Measurements from ENCODE around the gene ZXDA.
"Not testable (repeated sequence)": the region's sequence is repeated elsewhere in the genome, so short reads cannot be mapped to it uniquely, and the experiment has no call there.

The ZXDA gene, protein sequence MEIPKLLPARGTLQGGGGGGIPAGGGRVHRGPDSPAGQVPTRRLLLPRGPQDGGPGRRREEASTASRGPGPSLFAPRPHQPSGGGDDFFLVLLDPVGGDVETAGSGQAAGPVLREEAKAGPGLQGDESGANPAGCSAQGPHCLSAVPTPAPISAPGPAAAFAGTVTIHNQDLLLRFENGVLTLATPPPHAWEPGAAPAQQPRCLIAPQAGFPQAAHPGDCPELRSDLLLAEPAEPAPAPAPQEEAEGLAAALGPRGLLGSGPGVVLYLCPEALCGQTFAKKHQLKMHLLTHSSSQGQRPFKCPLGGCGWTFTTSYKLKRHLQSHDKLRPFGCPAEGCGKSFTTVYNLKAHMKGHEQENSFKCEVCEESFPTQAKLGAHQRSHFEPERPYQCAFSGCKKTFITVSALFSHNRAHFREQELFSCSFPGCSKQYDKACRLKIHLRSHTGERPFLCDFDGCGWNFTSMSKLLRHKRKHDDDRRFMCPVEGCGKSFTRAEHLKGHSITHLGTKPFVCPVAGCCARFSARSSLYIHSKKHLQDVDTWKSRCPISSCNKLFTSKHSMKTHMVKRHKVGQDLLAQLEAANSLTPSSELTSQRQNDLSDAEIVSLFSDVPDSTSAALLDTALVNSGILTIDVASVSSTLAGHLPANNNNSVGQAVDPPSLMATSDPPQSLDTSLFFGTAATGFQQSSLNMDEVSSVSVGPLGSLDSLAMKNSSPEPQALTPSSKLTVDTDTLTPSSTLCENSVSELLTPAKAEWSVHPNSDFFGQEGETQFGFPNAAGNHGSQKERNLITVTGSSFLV

GRCh38 chrX:57910287-57910912 lies at the start of gene ZXDA:
Gene ZXDA, minus strand, starts transcription at chrX:57910458. Its CDS starts 38 bp downstream, at chrX:57910420.
- not testable (repeated sequence) for DNase-seq

DNA sequence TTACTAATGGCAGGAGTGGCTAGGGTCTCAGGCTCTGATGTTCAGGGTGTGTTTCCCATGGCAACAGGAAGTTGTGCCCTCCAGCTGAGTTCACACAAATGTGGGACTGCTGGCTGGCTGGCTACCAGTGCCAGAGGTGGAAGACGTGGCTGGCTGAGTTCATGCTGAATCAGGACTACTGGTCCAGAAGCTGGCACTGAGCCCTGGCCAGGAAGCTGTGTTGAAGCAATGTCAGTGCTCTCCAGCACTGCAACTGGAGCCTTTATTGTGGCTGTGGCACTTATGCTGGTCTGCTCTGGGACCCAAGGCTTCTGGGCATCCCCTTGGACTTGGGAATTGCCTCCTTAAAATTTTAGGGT lies 42.0 kb upstream of the ZXDA start:
- DNase-seq: peak; percentile 1

GRCh38 chrX:57951666-57952319 lies 41.5 kb upstream of the ZXDA start:
- DNase-seq: no peak

DNA sequence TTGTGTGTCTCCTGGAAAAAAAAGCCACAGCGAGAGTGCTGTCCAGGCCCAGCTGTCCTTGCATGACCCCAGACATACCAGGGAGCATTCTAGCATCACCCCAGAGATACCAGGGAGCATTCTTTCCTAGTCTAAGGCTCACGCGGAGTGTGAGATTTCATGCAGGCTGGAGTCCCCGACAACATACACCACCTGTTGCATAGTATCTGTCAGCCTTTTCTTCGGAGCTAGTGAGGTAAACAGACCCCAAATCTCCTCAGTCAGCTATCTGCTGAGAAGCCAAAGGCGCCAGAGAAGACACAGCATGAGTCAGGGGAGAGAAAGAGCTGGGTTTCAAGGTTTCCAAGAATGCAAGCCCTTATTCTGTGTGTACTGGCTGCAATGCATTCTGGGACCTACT lies 23.1 kb upstream of the ZXDA start:
- DNase-seq: no peak

DNA sequence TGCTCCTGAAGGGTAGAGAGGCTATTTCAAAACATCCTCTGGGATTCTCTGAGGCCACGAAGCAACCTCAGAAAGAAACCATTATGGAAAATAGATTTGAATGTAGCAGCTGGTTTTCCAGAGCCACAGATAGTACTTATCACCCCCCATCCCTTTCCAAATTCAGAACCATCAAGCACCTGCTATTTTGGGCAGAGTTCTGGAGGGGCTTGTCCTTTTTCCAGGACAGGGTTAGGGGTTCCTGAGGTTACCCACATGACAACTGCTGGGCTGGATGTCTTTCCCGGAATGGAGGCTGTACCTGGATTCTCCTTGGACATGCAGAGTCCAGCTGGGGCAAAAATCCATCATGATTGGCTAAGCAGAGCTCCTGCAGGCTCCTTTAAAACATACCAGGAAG lies 22.0 kb upstream of the ZXDA start:
- DNase-seq: no peak

- no peak for DNase-seq
Observed at GRCh38 chrX:57930051-57930450, 19.8 kb upstream of the ZXDA start.

GRCh38 chrX:57929373-57929772 lies 19.1 kb upstream of the ZXDA start:
- DNase-seq: no peak

GRCh38 chrX:57925806-57926205 lies 15.5 kb upstream of the ZXDA start:
- no peak for DNase-seq

DNA sequence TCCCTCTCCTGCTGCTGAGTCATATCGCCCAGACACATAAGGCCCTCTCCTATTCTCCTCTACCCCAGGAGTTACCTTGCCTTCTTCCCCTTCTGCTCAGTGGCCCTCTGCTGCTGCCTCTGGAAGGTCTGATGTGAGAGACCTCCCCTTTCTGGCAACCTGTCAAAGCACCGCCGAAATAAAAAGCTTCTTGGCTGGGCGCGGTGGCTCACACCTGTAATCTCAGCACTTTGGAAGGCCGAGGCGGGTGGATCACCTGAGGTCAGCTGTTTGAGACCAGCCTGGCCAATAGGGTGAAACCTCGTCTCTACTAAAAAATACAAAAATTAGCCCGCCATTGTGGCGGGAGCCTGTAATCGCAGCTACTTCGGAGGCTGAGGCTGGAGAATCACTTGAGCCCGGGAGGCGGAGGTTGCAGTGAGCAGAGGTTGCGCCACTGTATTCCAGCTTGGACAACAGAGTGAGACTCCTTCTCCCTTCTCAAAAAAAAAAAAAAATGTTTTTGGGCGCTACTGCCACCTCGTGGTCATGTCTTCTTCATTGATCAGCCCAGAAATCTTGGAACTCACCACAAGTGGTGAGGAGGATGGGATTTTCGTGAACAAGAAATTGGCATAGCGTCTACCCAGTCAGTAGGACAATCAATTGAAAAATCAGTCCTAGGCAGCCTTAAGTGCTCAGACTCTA lies 8.6 kb upstream of the ZXDA start:
- no peak for DNase-seq

- no peak for DNase-seq
Observed at GRCh38 chrX:57915680-57916079, 5.4 kb upstream of the ZXDA start.

GRCh38 chrX:57909595-57910286 lies 517 bp downstream of the ZXDA start:
- not testable (repeated sequence) for DNase-seq

GRCh38 chrX:57908972-57909594 lies 1.2 kb downstream of the ZXDA start:
- not testable (repeated sequence) for DNase-seq

- DNase-seq: no peak
Observed at GRCh38 chrX:57906790-57907189, 3.5 kb downstream of the ZXDA start.

GRCh38 chrX:57905141-57905540 lies 5.1 kb downstream of the ZXDA start:
- no peak for DNase-seq

DNA sequence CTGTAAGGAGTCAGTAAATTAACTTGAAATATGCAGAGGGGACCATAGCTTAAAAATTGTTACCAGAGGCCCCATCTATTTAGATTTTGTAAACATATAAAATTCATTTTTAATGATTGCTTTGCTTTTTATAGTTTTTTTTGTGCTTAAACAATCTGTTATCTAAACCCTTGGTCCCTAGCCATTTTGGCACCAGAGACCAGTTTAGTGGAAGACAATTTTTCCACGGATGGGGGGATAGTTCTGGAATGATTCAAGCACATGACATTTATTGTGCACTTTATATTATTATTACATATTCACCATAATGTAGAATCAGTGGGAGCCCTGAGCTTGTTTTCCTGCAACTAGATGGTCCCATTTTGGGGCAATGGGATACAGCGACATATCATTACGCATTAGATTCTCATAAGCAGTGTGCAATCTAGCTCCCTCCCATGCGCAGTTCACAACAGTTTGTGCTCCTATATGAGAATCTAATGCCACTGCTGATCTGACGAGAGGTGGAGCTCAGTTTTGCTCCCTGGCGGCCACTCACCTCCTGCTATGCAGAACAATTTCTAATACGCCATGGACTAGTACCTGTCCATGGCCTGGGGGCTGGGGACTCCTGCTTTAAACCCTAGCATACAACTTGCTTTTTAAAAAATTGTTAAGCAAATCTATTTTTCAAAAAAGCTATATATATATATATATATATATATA lies 5.9 kb downstream of the ZXDA start:
- no peak for DNase-seq

DNA sequence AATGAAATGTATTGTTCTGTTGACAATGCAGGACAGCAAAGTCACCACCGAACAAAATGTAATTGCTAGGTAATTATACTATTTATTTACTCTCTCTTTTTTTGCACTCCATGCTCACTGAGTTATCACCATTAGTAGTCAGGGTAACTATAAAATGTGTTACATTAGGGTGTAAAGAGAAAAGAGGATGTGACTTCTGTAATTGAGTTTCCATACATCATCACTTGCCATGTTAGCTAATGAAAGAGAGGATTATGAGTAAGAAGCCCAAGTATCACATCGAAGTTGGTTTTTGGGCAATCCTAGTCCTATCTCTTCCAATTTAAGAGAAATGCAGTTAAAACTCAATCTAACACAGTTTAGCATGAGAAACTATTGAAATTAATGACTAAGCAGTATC lies 7.6 kb downstream of the ZXDA start:
- no peak for DNase-seq

DNA sequence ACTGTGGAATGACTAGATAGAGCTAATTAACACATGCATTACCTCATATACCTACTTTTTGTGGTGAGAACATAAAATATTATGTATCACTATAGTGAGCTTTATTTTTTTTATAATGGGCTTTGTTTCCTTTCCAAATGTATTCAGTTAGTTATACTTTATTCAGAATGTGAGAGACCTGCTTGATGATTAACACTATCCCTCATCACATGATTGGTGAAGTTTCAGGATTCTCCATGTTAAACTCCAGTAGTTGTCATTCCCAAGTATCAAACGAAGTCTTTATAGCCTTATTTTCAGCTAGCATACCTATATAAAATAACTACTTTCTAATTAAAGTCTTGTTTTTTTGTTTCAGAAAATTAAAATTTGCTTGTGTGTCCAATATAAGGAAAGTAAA lies 8.8 kb downstream of the ZXDA start:
- DNase-seq: no peak

GRCh38 chrX:57900975-57901374 lies 9.3 kb downstream of the ZXDA start:
- DNase-seq: no peak

DNA sequence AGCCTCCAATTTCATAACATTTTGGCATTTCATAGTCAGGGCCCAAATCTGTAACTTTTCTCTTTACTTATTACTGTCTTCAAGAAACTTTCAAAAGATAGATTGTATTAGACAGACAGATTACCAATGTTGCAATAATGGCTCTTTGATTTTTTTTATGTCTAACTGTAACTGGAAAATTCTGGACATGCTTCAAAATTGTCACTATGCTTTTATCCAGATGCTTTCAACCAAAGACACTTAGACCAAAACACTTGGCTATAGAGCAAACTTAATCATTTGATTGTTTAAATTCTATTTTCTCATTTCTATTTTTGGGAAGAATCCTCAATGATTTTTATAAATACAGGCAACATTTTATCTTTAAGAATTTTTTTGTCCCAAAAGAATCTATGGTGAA lies 10.4 kb downstream of the ZXDA start:
- DNase-seq: no peak

- DNase-seq: no peak
Observed at GRCh38 chrX:57899064-57899463, 11.2 kb downstream of the ZXDA start.

GRCh38 chrX:57871463-57871862 lies 38.8 kb downstream of the ZXDA start:
- DNase-seq: no peak

Data from cortex of kidney (tissue), 1 donor.